AG09319 (cell line): Measurements from ENCODE around the gene EFHD1.
A peak's percentile ranks its signal among the peaks of the same experiment; 100 is the strongest.

Source experiments
- DNase-seq: peaks from one replicate; pipeline ENCODE4 v3.0.0-alpha.2; 2010; ENCODE audit warnings: low read depth; ENCODE audit errors: extremely low read depth
- CTCF ChIP-seq: IDR thresholded peaks from 2 replicates; pipeline ENCODE4 v1.5.1; 2011; ENCODE audit warnings: low read depth, mild to moderate bottlenecking, inconsistent platforms, low read length, moderate library complexity

The EFHD1 gene, protein sequence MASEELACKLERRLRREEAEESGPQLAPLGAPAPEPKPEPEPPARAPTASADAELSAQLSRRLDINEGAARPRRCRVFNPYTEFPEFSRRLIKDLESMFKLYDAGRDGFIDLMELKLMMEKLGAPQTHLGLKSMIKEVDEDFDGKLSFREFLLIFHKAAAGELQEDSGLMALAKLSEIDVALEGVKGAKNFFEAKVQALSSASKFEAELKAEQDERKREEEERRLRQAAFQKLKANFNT

GRCh38 chr2:232633413-232634205 lies at the start of gene EFHD1:
Gene EFHD1, plus strand, starts transcription at chr2:232633604. Its CDS starts 101 bp downstream, at chr2:232633705.
- DNase-seq, result no peak
- no peak for TF ChIP-seq CTCF

- DNase-seq, result no peak
- TF ChIP-seq CTCF, result no peak
Measured at GRCh38 chr2:232584238-232584637, 49.2 kb upstream of the EFHD1 start.

DNA sequence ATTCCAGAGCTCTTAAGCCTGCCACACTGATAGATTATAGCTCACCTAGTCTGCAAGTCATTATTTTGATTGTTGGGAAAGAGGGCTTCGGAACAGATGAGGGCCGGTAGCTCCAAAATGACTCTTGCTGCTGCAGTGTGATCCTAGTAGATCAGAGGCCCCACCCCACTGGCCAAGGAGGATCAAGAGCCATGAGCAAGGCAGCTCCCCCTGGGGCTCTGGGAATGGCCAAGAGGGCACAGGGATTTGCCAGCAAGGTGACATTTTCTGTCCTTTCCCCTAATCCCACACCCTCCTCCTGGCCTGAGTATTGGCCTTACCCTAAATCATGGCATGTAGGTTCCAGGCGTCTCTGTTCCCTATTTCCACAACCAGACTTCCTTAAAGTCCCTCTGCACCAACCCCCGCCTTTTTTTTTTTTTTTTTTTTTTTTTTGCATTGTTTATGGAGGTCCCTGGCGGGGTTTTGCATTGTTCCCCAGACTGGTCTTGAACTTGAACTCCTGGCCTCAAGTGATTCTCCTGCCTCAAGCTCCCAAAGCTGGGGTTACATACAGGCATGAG lies 46.4 kb upstream of the EFHD1 start:
- no peak for DNase-seq
- no peak for TF ChIP-seq CTCF

DNA sequence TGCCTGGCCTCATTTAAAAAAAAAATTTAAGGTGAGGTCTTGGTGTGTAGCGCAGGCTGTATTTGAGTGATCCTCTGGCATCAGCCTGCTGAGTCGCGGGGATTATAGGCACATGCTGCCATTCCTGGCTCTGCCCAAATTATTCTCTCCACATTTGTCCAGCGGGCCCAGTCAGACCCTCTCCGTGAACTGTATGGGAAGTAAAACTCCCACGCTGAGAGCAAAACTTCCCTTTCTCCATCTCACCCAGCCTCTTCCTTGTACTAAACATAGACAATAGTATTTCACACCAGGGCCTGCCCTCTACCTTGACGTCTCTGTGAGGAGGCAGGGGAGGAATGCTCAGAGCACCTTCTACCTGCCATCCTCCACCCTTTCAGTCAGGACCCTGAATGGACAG lies 45.9 kb upstream of the EFHD1 start:
- no peak for TF ChIP-seq CTCF
- DNase-seq, result no peak

DNA sequence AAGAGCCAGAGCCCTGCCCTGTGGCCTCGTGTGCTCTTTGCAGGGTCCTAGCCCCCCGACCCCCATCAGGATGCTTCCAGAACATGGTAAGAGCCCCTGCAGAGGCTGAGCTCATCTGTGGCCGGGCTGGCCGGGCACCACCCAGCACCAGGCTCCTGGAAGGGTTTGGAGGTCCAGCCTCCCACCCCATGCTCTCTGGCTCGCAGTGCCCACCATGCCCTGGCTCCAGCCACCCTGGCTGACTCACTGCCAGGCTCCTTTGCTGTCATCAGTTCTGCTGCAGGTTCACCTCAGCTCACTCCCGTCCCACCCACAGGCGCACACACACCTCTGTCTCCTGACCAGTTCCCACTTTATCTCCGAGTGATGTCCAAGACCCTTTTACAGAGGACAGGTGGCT lies 45.4 kb upstream of the EFHD1 start:
- DNase-seq, result no peak
- TF ChIP-seq CTCF, result no peak

DNA sequence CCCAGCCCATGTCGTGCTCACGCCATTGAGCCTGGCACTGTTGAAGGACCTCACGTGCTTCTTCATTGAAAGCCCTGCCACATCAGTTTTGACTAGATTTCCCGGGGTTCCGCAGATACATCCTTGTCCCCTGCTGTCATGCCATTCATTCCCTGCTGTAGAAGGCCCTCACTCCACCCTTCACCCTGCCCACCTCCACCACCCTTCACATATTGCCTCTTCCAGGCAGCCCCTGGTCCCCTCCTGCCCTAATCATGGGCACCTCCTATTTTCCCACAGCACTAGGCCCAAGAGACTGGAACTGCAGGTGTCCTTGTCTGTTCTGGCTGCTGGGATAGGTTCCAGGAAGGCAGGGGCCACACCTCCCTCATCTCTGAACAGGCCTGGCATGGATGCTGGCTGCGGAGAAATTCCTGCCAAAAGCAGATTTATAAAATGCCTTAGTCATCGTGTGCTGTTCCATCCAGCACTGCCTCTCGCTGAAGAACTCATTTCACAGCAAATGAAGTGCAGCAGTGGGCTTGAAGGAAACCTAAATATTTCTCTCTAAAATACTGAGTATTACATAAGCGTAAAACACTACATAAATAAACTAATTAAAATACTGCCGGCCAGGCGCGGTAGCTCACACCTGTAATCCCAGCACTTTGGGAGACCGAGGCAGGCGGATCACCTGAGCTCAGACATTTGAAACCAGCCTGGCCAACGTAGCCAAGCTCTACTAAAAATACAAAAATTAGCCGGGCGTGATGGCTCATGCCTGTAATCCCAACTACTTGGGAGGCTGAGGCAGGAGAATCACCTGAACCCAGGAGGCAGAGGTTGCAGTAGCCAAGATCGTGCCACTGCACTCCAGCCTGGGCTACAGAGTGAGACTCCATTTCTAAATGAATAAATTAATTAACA lies 44.5 kb upstream of the EFHD1 start:
- peak; percentile 77 for DNase-seq
- no peak for TF ChIP-seq CTCF
